ENCODE results near the gene PTPRN2. TPM values are rescaled to one million over a fixed set of nuclear protein-coding genes. Genes with fewer than 3 reads are reported as not detected.

Gene PTPRN2
- total and polyA plus RNA-seq, 2 donors (not counting 3 experiments of a cell fraction or from before 2014, with no cell fraction given): 0.62 to 0.88 TPM

DNA sequence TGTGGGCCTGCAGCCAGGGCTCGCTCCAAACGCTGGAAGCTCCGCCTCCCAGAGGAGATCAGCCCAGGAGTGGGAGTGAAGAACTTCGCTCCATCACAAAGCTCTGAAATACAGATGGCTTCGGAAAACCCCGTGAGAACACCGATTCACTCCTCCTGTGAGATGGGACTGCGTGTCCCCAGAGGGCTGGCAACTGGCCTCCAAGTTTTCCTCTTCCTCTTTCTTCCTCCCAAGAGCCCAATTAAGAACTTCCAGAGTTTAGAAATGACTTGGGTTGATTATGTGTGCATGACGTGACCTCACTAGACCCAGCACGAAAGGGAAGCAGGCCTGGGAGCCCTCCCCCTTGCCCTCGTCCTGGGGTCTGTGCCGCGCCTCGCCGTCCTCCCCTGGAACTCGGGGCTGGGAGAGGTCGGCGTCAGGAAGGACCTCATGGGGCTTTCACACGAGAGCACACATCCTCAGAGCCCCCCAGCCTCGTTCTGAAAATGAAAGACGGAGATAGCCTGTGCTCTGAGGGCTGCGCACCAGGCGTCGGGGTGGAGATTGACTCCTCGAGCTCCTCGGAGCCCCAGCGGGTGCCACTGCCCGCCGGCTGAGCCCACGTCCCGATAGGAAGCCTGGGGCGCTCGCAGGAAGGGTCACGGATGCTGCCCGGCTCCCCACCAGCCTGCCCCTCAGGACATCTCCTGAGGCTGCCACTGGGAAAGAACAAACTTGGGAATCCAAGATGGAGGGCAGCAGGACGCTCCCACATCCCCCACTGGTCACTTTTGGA lies 37.8 kb downstream of the PTPRN2 start:
- H3K79me2 ChIP-seq (ENCODE audit: control insufficient read depth, insufficient read depth, low read length): no peaks in the 10 kb centered on the region
- no peaks in the 10 kb centered on the region for H3K9me3 ChIP-seq (replicated peaks; ENCODE audit: control insufficient read depth, insufficient read depth, low read length)
- no peak overlapping the region for H3K4me3 ChIP-seq (replicated peaks in 1 of 3; ENCODE audit: insufficient read depth in 1 of 3, low read depth in 1 of 3, low read length in 3 of 3)
- H3K9ac ChIP-seq (replicated peaks; ENCODE audit: extremely low read depth, insufficient read depth, low read length): no peak overlapping the region
- H3K36me3 ChIP-seq (ENCODE audit: control insufficient read depth in 2 of 2, extremely low read depth in 1 of 2, insufficient read depth in 2 of 2, low read length in 2 of 2): no peaks in the 10 kb centered on the region
- ChIA-PET POLR2A (no interaction called here), CTCF (no interaction called here)
- DNase-seq (ENCODE audit: low read depth, low spot score): no peak
- H4K20me1 ChIP-seq (replicated peaks; ENCODE audit: control insufficient read depth, extremely low read depth, insufficient read depth, low read length): no peaks in the 10 kb centered on the region
- H2AFZ ChIP-seq (ENCODE audit: low read depth, low read length): no peak overlapping the region
- H3K4me2 ChIP-seq (ENCODE audit: insufficient read depth, low read length): no peak overlapping the region
- H3K9me1 ChIP-seq (replicated peaks; ENCODE audit: control insufficient read depth, extremely low read depth, insufficient read depth, low read length): no peaks in the 10 kb centered on the region
- no peak for FAIRE-seq
- H3K27me3 ChIP-seq (ENCODE audit: control insufficient read depth in 2 of 2, insufficient read depth in 2 of 2, low read length in 2 of 2): no peaks in the 10 kb centered on the region
- TF ChIP-seq FOS (IDR thresholded peaks at IDR 0.05; ENCODE audit: borderline replicate concordance, insufficient read depth, low read length) (no peak), GATA2 (IDR thresholded peaks at IDR 0.05; ENCODE audit: insufficient read depth, insufficient read length, low read depth, low read length) (no peak), EZH2 (IDR thresholded peaks at IDR 0.05; ENCODE audit: borderline replicate concordance, low read depth, low read length, severe bottlenecking) (no peak), MYC (IDR thresholded peaks at IDR 0.05; ENCODE audit: low read depth, low read length) (no peak), POLR2AphosphoS5 (IDR thresholded peaks at IDR 0.05; ENCODE audit: insufficient read depth, low read depth, low read length) (no peak), POLR2A (IDR thresholded peaks at IDR 0.05; ENCODE audit: low read depth, low read length) (no peak), JUN (IDR thresholded peaks at IDR 0.05; ENCODE audit: borderline replicate concordance, insufficient read depth, insufficient read length, low read depth) (no peak)
- TF ChIP-seq, protein P1, sequence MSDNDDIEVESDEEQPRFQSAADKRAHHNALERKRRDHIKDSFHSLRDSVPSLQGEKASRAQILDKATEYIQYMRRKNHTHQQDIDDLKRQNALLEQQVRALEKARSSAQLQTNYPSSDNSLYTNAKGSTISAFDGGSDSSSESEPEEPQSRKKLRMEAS (IDR thresholded peaks at IDR 0.05; ENCODE audit: insufficient read depth, insufficient read length): no peak
- TF ChIP-seq, protein P2, sequence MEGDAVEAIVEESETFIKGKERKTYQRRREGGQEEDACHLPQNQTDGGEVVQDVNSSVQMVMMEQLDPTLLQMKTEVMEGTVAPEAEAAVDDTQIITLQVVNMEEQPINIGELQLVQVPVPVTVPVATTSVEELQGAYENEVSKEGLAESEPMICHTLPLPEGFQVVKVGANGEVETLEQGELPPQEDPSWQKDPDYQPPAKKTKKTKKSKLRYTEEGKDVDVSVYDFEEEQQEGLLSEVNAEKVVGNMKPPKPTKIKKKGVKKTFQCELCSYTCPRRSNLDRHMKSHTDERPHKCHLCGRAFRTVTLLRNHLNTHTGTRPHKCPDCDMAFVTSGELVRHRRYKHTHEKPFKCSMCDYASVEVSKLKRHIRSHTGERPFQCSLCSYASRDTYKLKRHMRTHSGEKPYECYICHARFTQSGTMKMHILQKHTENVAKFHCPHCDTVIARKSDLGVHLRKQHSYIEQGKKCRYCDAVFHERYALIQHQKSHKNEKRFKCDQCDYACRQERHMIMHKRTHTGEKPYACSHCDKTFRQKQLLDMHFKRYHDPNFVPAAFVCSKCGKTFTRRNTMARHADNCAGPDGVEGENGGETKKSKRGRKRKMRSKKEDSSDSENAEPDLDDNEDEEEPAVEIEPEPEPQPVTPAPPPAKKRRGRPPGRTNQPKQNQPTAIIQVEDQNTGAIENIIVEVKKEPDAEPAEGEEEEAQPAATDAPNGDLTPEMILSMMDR (IDR thresholded peaks at IDR 0.05; ENCODE audit: extremely low read depth in 1 of 2, insufficient read depth in 1 of 2, low read depth in 1 of 2, low read length in 2 of 2): no peak
- no peak overlapping the region for H3K27ac ChIP-seq (ENCODE audit: insufficient read depth, low read depth, low read length)
- dilution Hi-C loops (cut with MboI; ENCODE audit: extremely low pct_ligation_motif_present, low sequenced_read_pairs): no loop called here
- H3K4me1 ChIP-seq (ENCODE audit: control insufficient read depth, extremely low read depth, insufficient read depth, low read length): no peaks in the 10 kb centered on the region
- BruUV-seq (replicated peaks): no TSS peak
- intact Hi-C loops (cut with micrococcal nuclease): no loop called here

Data from endothelial cell of umbilical vein (primary cell).